GM12891 (cell line): ENCODE measurements around the gene RPL34. TPM values are rescaled to one million over a fixed set of nuclear protein-coding genes. Genes with fewer than 3 reads are reported as not detected.
"Not testable (repeated sequence)": the region's sequence is repeated elsewhere in the genome, so short reads cannot be mapped to it uniquely, and the experiment has no call there.

Experiments used
- DNase-seq: peaks from one replicate; pipeline ENCODE4 v3.0.0; 2011; ENCODE audit warnings: low spot score; ENCODE audit not compliant: insufficient read length
- FAIRE-seq: peaks from 2 replicates; lab custom pipeline; 2011; peaks lifted over from hg19 to GRCh38; lab: Jason Lieb, UNC
- PAX5 ChIP-seq: IDR thresholded peaks from 2 replicates; pipeline ENCODE4 v1.6.1; 2011; ENCODE audit warnings: low read length, moderate library complexity, mild to moderate bottlenecking; ENCODE audit not compliant: insufficient read depth, severe bottlenecking
- POLR2A ChIP-seq: IDR thresholded peaks from 2 replicates; pipeline ENCODE4 v1.6.1; 2011; ENCODE audit warnings: low read depth, low read length, control low read depth
- POLR2AphosphoS5 ChIP-seq: IDR thresholded peaks from 2 replicates; pipeline ENCODE4 v1.6.1; 2011; ENCODE audit warnings: low read depth, low read length, control low read depth
- POU2F2 ChIP-seq: IDR thresholded peaks from 2 replicates; pipeline ENCODE4 v1.6.1; 2011; ENCODE audit warnings: low read depth, mild to moderate bottlenecking, control low read depth, low read length, moderate library complexity
- SPI1 ChIP-seq: IDR thresholded peaks from 2 replicates; pipeline ENCODE4 v1.6.1; 2011; ENCODE audit warnings: low read depth, low read length, control low read depth
- TAF1 ChIP-seq: IDR thresholded peaks from 2 replicates; pipeline ENCODE4 v1.6.1; 2011; ENCODE audit warnings: low read depth, low read length, control low read depth
- polyA plus RNA-seq: library from polyadenylated mRNA; unstranded; fragments of >200 nt; gene quantifications from one replicate; pipeline ENCODE4 v1.2.1, GENCODE V29; 2012; ENCODE audit warnings: low read depth, missing spikeins, inconsistent platforms; ENCODE audit not compliant: missing spikeins

The RPL34 gene
- 6,677 TPM for polyA plus RNA-seq

GRCh38 chr4:108620101-108620932 lies at the start of gene RPL34:
Gene RPL34 (plus strand): TSS chr4:108620576. CDS start chr4:108621960, 1,384 bp downstream.
- FAIRE-seq, result peak; percentile 99
- DNase-seq, result peak; percentile 45
- TF ChIP-seq SPI1, result no peak
- no peak for TF ChIP-seq PAX5
- TF ChIP-seq POU2F2, result peak; percentile 72; the same call in 1 of the 2 replicates
- TF ChIP-seq POLR2AphosphoS5, result peak; percentile 99
- TF ChIP-seq TAF1, result peak; percentile 97
- peak; percentile 99 for TF ChIP-seq POLR2A

- DNase-seq, result no peak
- TF ChIP-seq POLR2AphosphoS5 (no peak), POU2F2 (no peak)
- no peak for FAIRE-seq
These were observed 49.3 kb upstream of the RPL34 start for GRCh38 chr4:108570993-108571569.

GRCh38 chr4:108574402-108574801 lies 46.0 kb upstream of the RPL34 start:
- no peak for FAIRE-seq
- no peak for TF ChIP-seq TAF1
- no peak for TF ChIP-seq SPI1
- no peak for TF ChIP-seq PAX5
- no peak for TF ChIP-seq POLR2AphosphoS5
- no peak for TF ChIP-seq POLR2A
- no peak for TF ChIP-seq POU2F2
- no peak for DNase-seq

GRCh38 chr4:108581083-108581482 lies 39.3 kb upstream of the RPL34 start:
- FAIRE-seq, result no peak
- DNase-seq, result no peak
- TF ChIP-seq POLR2AphosphoS5 (no peak), SPI1 (peak; percentile 34; the same call in 1 of the 2 replicates)

GRCh38 chr4:108586778-108587177 lies 33.6 kb upstream of the RPL34 start:
- TF ChIP-seq POLR2A, result no peak
- no peak for TF ChIP-seq POLR2AphosphoS5
- no peak for TF ChIP-seq SPI1
- TF ChIP-seq TAF1, result no peak
- TF ChIP-seq POU2F2, result no peak
- TF ChIP-seq PAX5, result no peak
- FAIRE-seq (no peak), DNase-seq (no peak)

GRCh38 chr4:108588878-108589277 lies 31.5 kb upstream of the RPL34 start:
- TF ChIP-seq TAF1 (no peak), POU2F2 (no peak), POLR2A (no peak), SPI1 (no peak), PAX5 (no peak), POLR2AphosphoS5 (no peak)
- no peak for FAIRE-seq
- no peak for DNase-seq

- FAIRE-seq, result no peak
- DNase-seq, result no peak
- TF ChIP-seq POLR2A (no peak), POLR2AphosphoS5 (no peak), POU2F2 (no peak), PAX5 (no peak), TAF1 (no peak)
These were observed 30.4 kb upstream of the RPL34 start for GRCh38 chr4:108589961-108590360.

GRCh38 chr4:108590776-108591175 lies 29.6 kb upstream of the RPL34 start:
- FAIRE-seq, result no peak
- DNase-seq, result no peak
- TF ChIP-seq POU2F2 (no peak), SPI1 (no peak), TAF1 (no peak), POLR2A (no peak), PAX5 (no peak), POLR2AphosphoS5 (no peak)

GRCh38 chr4:108592674-108592986 lies 27.7 kb upstream of the RPL34 start:
- no peak for FAIRE-seq
- no peak for DNase-seq
- TF ChIP-seq POU2F2 (no peak), PAX5 (no peak), POLR2A (no peak)

GRCh38 chr4:108594296-108594695 lies 26.1 kb upstream of the RPL34 start:
- FAIRE-seq, DNase-seq: not testable (repeated sequence)
